Right lobe of liver (tissue), 4 donors: ENCODE data around the gene HS6ST3.

Source experiments
- POLR2A ChIP-seq: fragments of 450-650 bp; IDR thresholded peaks from one replicate; pipeline ENCODE4 v1.6.1; 2017; ENCODE audit warnings: antibody characterized with exemption, mild to moderate bottlenecking
- TF ChIP-seq, protein P1 (sequence below), 4 donors: fragments of 200-600 bp in 3 of 4; fragments of 450-650 bp in 1 of 4; IDR thresholded peaks; one replicate each; pipeline versions ENCODE4 v1.5.1 to v1.8.0; 2016 to 2022; ENCODE audit warnings: antibody characterized with exemption in 4 of 4, mild to moderate bottlenecking in 2 of 4
- donor health status: DM: no; HTN: no; CAD: no.
- donor health status: DM: no; HTN: no; CAD: no.
- donor health status: DM: no; HTN: yes; CAD: no.

DNA sequence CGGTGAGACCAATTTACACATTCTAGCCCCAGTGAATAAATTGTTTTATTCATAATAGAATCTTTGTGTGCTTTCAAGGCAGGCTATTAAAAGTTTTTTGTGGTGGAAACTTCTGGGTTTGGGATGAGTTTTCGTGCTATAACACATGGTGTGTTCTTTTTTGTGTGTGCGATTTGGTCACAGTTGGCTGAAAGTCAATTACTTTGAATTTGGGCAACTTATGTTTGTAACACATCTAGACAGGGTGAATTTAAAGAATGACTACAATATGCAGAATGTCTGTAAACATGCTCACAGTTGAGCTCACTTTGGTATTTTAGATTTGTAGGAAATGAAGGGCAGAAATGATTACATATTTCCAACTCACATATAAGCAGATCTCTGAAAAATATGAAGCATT is 597.3 kb downstream of the HS6ST3 start:
- TF ChIP-seq POLR2A, result no peak
- TF ChIP-seq, protein P1, sequence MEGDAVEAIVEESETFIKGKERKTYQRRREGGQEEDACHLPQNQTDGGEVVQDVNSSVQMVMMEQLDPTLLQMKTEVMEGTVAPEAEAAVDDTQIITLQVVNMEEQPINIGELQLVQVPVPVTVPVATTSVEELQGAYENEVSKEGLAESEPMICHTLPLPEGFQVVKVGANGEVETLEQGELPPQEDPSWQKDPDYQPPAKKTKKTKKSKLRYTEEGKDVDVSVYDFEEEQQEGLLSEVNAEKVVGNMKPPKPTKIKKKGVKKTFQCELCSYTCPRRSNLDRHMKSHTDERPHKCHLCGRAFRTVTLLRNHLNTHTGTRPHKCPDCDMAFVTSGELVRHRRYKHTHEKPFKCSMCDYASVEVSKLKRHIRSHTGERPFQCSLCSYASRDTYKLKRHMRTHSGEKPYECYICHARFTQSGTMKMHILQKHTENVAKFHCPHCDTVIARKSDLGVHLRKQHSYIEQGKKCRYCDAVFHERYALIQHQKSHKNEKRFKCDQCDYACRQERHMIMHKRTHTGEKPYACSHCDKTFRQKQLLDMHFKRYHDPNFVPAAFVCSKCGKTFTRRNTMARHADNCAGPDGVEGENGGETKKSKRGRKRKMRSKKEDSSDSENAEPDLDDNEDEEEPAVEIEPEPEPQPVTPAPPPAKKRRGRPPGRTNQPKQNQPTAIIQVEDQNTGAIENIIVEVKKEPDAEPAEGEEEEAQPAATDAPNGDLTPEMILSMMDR (IDR thresholded peaks at IDR 0.05), result no peak
